Stimulated activated naive CD8-positive, alpha-beta T cell treated with anti-CD3 and anti-CD28 coated beads, Interleukin-15, amount 100 ng/mL, for 72 hours (primary cell): ENCODE measurements around the gene KIF5C.

ENCODE experiments used
- ATAC-seq: fragments of 150-1000 bp; cut with Tn5 transposase; 2 replicates; pipeline ENCODE4 v1.10.0; 2021; ENCODE audit warnings: mild to moderate bottlenecking, moderate library complexity
- DNase-seq, 2 donors: peaks; one replicate each; pipeline ENCODE4 v3.0.0; 2021 to 2022
- H3K27ac Mint-ChIP-seq, 2 donors: one replicate each; pipeline ENCODE4 v1.8.0; 2022; ENCODE audit warnings: mild to moderate bottlenecking in 2 of 2, mixed read lengths in 2 of 2, moderate library complexity in 2 of 2
- H3K27me3 Mint-ChIP-seq: one replicate; pipeline ENCODE4 v1.8.0; 2022; ENCODE audit warnings: mixed read lengths
- H3K4me1 Mint-ChIP-seq: one replicate; pipeline ENCODE4 v1.8.0; 2022; ENCODE audit warnings: mild to moderate bottlenecking, mixed read lengths
- H3K4me3 Mint-ChIP-seq, 2 donors: one replicate each; pipeline ENCODE4 v1.8.0; 2022; ENCODE audit warnings: mild to moderate bottlenecking in 2 of 2, mixed read lengths in 2 of 2, moderate library complexity in 1 of 2
- H3K9me3 Mint-ChIP-seq, 2 donors: one replicate each; pipeline ENCODE4 v1.8.0; 2022; ENCODE audit warnings: mixed read lengths in 2 of 2

The KIF5C gene

GRCh38 chr2:148957023-148957422 lies 82.0 kb downstream of the KIF5C start:
- Mint-ChIP-seq H3K4me3 (no peak overlapping the region), H3K27me3 (no peaks in the 10 kb centered on the region), H3K9me3 (no peaks in the 10 kb centered on the region), H3K27ac (no peak overlapping the region), H3K4me1 (no peaks in the 10 kb centered on the region)
- DNase-seq = no peak
- ATAC-seq = no peak

GRCh38 chr2:148959745-148960144 lies 84.7 kb downstream of the KIF5C start:
- H3K4me1 Mint-ChIP-seq = no peaks in the 10 kb centered on the region
- H3K4me3 Mint-ChIP-seq = no peak overlapping the region
- no peaks in the 10 kb centered on the region for H3K27me3 Mint-ChIP-seq
- H3K9me3 Mint-ChIP-seq = no peaks in the 10 kb centered on the region
- DNase-seq (no peak), ATAC-seq (no peak)
- no peak overlapping the region for H3K27ac Mint-ChIP-seq

- ATAC-seq (no peak), DNase-seq (no peak)
- H3K27me3 Mint-ChIP-seq = no peaks in the 10 kb centered on the region
- no peaks in the 10 kb centered on the region for H3K9me3 Mint-ChIP-seq
- no peaks in the 10 kb centered on the region for H3K4me1 Mint-ChIP-seq
- H3K27ac Mint-ChIP-seq = no peak overlapping the region
- H3K4me3 Mint-ChIP-seq = no peak overlapping the region
Measured at GRCh38 chr2:148960483-148960882, 85.5 kb downstream of the KIF5C start.

GRCh38 chr2:148963461-148963860 lies 88.4 kb downstream of the KIF5C start:
- DNase-seq (no peak), ATAC-seq (no peak)
- Mint-ChIP-seq H3K4me3 (no peak overlapping the region), H3K4me1 (no peaks in the 10 kb centered on the region), H3K27me3 (no peaks in the 10 kb centered on the region), H3K9me3 (no peaks in the 10 kb centered on the region), H3K27ac (peak overlapping the region in 1 of 2 donors; percentile 36)

- Mint-ChIP-seq H3K27me3 (no peaks in the 10 kb centered on the region), H3K27ac (peak overlapping the region in 1 of 2 donors; percentile 16), H3K4me3 (no peak overlapping the region), H3K9me3 (no peaks in the 10 kb centered on the region), H3K4me1 (peaks cover 4% of the 10 kb centered on the region)
- ATAC-seq (no peak), DNase-seq (no peak)
Measured at GRCh38 chr2:148965623-148966437, 90.8 kb downstream of the KIF5C start.

GRCh38 chr2:148966438-148966758 lies 91.4 kb downstream of the KIF5C start:
- Mint-ChIP-seq H3K27me3 (no peaks in the 10 kb centered on the region), H3K4me3 (no peak overlapping the region), H3K27ac (no peak overlapping the region), H3K9me3 (no peaks in the 10 kb centered on the region), H3K4me1 (peaks cover 10% of the 10 kb centered on the region)
- no peak for DNase-seq
- ATAC-seq = no peak

- H3K27ac Mint-ChIP-seq = no peak overlapping the region
- no peak overlapping the region for H3K4me3 Mint-ChIP-seq
- no peaks in the 10 kb centered on the region for H3K27me3 Mint-ChIP-seq
- ATAC-seq (no peak), DNase-seq (no peak)
- peaks cover 13% of the 10 kb centered on the region for H3K4me1 Mint-ChIP-seq
- no peaks in the 10 kb centered on the region for H3K9me3 Mint-ChIP-seq
Measured at GRCh38 chr2:148967056-148967455, 92.0 kb downstream of the KIF5C start.

- Mint-ChIP-seq H3K4me3 (no peak overlapping the region), H3K4me1 (peaks cover 13% of the 10 kb centered on the region), H3K27me3 (no peaks in the 10 kb centered on the region), H3K27ac (no peak overlapping the region), H3K9me3 (no peaks in the 10 kb centered on the region)
- DNase-seq (no peak), ATAC-seq (no peak)
Measured at GRCh38 chr2:148967578-148967977, 92.6 kb downstream of the KIF5C start.

- no peaks in the 10 kb centered on the region for H3K9me3 Mint-ChIP-seq
- ATAC-seq (no peak), DNase-seq (no peak)
- H3K27ac Mint-ChIP-seq = no peak overlapping the region
- no peaks in the 10 kb centered on the region for H3K27me3 Mint-ChIP-seq
- no peak overlapping the region for H3K4me3 Mint-ChIP-seq
- H3K4me1 Mint-ChIP-seq = peaks cover 13% of the 10 kb centered on the region
Measured at GRCh38 chr2:148968301-148968700, 93.3 kb downstream of the KIF5C start.

GRCh38 chr2:148968776-148969319 lies 93.8 kb downstream of the KIF5C start:
- ATAC-seq (no peak), DNase-seq (no peak)
- no peaks in the 10 kb centered on the region for H3K27me3 Mint-ChIP-seq
- H3K27ac Mint-ChIP-seq = no peak overlapping the region
- no peaks in the 10 kb centered on the region for H3K9me3 Mint-ChIP-seq
- peaks cover 13% of the 10 kb centered on the region for H3K4me1 Mint-ChIP-seq
- H3K4me3 Mint-ChIP-seq = no peak overlapping the region

- no peak overlapping the region for H3K27ac Mint-ChIP-seq
- peaks cover 13% of the 10 kb centered on the region for H3K4me1 Mint-ChIP-seq
- DNase-seq (no peak), ATAC-seq (no peak)
- H3K9me3 Mint-ChIP-seq = no peaks in the 10 kb centered on the region
- no peaks in the 10 kb centered on the region for H3K27me3 Mint-ChIP-seq
- H3K4me3 Mint-ChIP-seq = no peak overlapping the region
Measured at GRCh38 chr2:148969659-148970061, 94.6 kb downstream of the KIF5C start.

GRCh38 chr2:148970385-148970784 lies 95.4 kb downstream of the KIF5C start:
- no peak for ATAC-seq
- peaks cover 13% of the 10 kb centered on the region for H3K4me1 Mint-ChIP-seq
- no peaks in the 10 kb centered on the region for H3K9me3 Mint-ChIP-seq
- H3K27me3 Mint-ChIP-seq = no peaks in the 10 kb centered on the region
- no peak for DNase-seq
- no peak overlapping the region for H3K27ac Mint-ChIP-seq
- no peak overlapping the region for H3K4me3 Mint-ChIP-seq

- DNase-seq (no peak), ATAC-seq (peak; percentile 57)
- H3K9me3 Mint-ChIP-seq = no peaks in the 10 kb centered on the region
- peaks cover 17% of the 10 kb centered on the region for H3K4me1 Mint-ChIP-seq
- H3K27me3 Mint-ChIP-seq = no peaks in the 10 kb centered on the region
- no peak overlapping the region for H3K4me3 Mint-ChIP-seq
- H3K27ac Mint-ChIP-seq = no peak overlapping the region
Measured at GRCh38 chr2:148971547-148971946, 96.5 kb downstream of the KIF5C start.

- ATAC-seq (no peak), DNase-seq (no peak)
- H3K4me1 Mint-ChIP-seq = peaks cover 17% of the 10 kb centered on the region
- no peak overlapping the region for H3K4me3 Mint-ChIP-seq
- no peaks in the 10 kb centered on the region for H3K9me3 Mint-ChIP-seq
- no peaks in the 10 kb centered on the region for H3K27me3 Mint-ChIP-seq
- H3K27ac Mint-ChIP-seq = no peak overlapping the region
Measured at GRCh38 chr2:148974095-148974494, 99.1 kb downstream of the KIF5C start.

- H3K4me1 Mint-ChIP-seq = peaks cover 4% of the 10 kb centered on the region
- DNase-seq = no peak
- ATAC-seq = no peak
- no peak overlapping the region for H3K27ac Mint-ChIP-seq
- H3K27me3 Mint-ChIP-seq = no peaks in the 10 kb centered on the region
- no peak overlapping the region for H3K4me3 Mint-ChIP-seq
- H3K9me3 Mint-ChIP-seq = no peaks in the 10 kb centered on the region
Measured at GRCh38 chr2:148978026-148978685, 103.1 kb downstream of the KIF5C start.

- Mint-ChIP-seq H3K4me1 (peaks cover 4% of the 10 kb centered on the region), H3K27me3 (no peaks in the 10 kb centered on the region), H3K27ac (no peak overlapping the region), H3K4me3 (no peak overlapping the region), H3K9me3 (no peaks in the 10 kb centered on the region)
- ATAC-seq = no peak
- no peak for DNase-seq
Measured at GRCh38 chr2:148978706-148979105, 103.7 kb downstream of the KIF5C start.
